HUES64 (cell line): ENCODE measurements around the gene GRID1.
"Not testable (repeated sequence)": the region's sequence is repeated elsewhere in the genome, so short reads cannot be mapped to it uniquely, and the experiment has no call there.

Experiments
- H3K27ac ChIP-seq: 2 replicates; pipeline ENCODE4 v1.7.0; 2013; ENCODE audit warnings: low read depth, low read length, inconsistent platforms
- H3K27me3 ChIP-seq: 2 replicates; pipeline ENCODE4 v1.6.1; 2013; ENCODE audit warnings: mild to moderate bottlenecking, low read length; ENCODE audit not compliant: insufficient read depth
- H3K36me3 ChIP-seq: 2 replicates; pipeline ENCODE4 v1.6.1; 2013; ENCODE audit warnings: mild to moderate bottlenecking, low read length; ENCODE audit not compliant: insufficient read depth
- H3K4me1 ChIP-seq: 2 replicates; pipeline ENCODE4 v1.6.1; 2013; ENCODE audit warnings: mild to moderate bottlenecking, low read length, moderate library complexity; ENCODE audit not compliant: insufficient read depth
- H3K4me3 ChIP-seq: 2 replicates; pipeline ENCODE4 v1.5.1; 2013; ENCODE audit warnings: mild to moderate bottlenecking, low read length, moderate library complexity
- H3K9ac ChIP-seq: 2 replicates; pipeline ENCODE4 v1.6.1; 2013; ENCODE audit warnings: mild to moderate bottlenecking, low read depth, low read length
- H3K9me3 ChIP-seq: 2 replicates; pipeline ENCODE4 v1.6.1; 2013; ENCODE audit warnings: low read depth, low read length; ENCODE audit not compliant: insufficient read depth
- WGBS: fragments of 150-250, 120-280 bp; methylation state at CpG from one replicate; pipeline ENCODE4 v1.1.7; 2013; ENCODE audit warnings: missing lambda C conversion rate; 5-methylcytosine and 5-hydroxymethylcytosine counted together

The GRID1 gene

GRCh38 chr10:86108696-86109095 lies 257.9 kb downstream of the GRID1 start:
- Histone ChIP-seq H3K27me3 (no peaks in the 10 kb centered on the region), H3K27ac (no peak overlapping the region), H3K36me3 (no peaks in the 10 kb centered on the region), H3K9me3 (no peaks in the 10 kb centered on the region), H3K4me3 (no peak overlapping the region), H3K4me1 (no peaks in the 10 kb centered on the region), H3K9ac (no peak overlapping the region)
- 92% methylated on average over 7 of the region's 7 CpGs for WGBS

GRCh38 chr10:86107611-86108310 lies 258.8 kb downstream of the GRID1 start:
- H3K36me3 ChIP-seq, H3K27ac ChIP-seq, H3K4me1 ChIP-seq, H3K9me3 ChIP-seq, H3K4me3 ChIP-seq, H3K9ac ChIP-seq, H3K27me3 ChIP-seq: not testable (repeated sequence)
- 90% methylated on average over 16 of the region's 16 CpGs for WGBS

DNA sequence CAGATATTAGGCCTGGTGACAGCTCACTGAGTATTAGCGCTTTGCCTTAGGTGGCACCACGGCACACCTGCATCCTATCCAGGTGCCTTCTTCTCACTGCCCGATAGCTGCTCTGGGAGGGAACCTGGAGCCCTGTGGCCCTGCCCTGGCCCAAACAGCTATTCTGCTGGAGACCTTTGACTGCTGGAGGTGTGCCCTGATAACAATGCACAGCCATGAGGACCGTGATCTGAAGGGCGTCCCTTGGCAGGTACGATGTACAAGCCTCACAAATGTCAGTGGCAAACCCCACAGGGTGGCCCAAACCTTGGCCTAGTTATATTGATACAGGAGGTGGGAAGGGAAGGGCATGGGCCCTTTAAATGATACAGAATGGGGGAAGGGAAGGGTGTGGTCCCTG lies 259.5 kb downstream of the GRID1 start:
- WGBS, result 95% methylated on average over 6 of the region's 6 CpGs
- no peaks in the 10 kb centered on the region for H3K36me3 ChIP-seq
- no peaks in the 10 kb centered on the region for H3K4me1 ChIP-seq

DNA sequence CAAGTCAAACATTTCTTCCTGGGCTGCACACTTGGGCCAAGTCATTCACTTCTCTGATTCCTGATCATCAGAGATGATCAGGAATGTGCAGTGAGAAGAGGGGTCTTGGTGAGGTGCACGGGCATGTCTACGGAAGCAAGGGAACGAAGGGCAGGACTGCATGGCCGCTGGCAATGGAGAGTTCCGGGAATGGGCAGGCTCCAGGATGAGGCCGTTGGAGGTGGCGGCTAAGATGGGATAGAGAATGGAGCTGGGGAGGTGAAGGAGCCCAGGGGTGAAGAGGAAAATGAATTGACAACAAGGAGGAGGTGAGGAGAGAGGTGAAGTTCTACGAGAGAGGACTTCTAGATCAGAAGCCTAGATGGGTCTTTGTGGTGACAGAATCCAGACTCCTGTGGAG lies 260.0 kb downstream of the GRID1 start:
- WGBS, result 96% methylated on average over 8 of the region's 8 CpGs
- no peak overlapping the region for H3K27ac ChIP-seq
- no peaks in the 10 kb centered on the region for H3K4me1 ChIP-seq
- H3K9me3 ChIP-seq, result no peaks in the 10 kb centered on the region
- no peak overlapping the region for H3K4me3 ChIP-seq
- H3K36me3 ChIP-seq, result no peaks in the 10 kb centered on the region
- H3K27me3 ChIP-seq, result no peaks in the 10 kb centered on the region
- no peak overlapping the region for H3K9ac ChIP-seq

More for the DNA sequence above, 259.5 kb downstream of the GRID1 start:
- no peak overlapping the region for H3K4me3 ChIP-seq
- no peak overlapping the region for H3K27ac ChIP-seq
- no peaks in the 10 kb centered on the region for H3K9me3 ChIP-seq
- H3K27me3 ChIP-seq, result no peaks in the 10 kb centered on the region
- H3K9ac ChIP-seq, result no peak overlapping the region

- H3K4me3 ChIP-seq, result no peak overlapping the region
- H3K27ac ChIP-seq, result no peak overlapping the region
- H3K36me3 ChIP-seq, result no peaks in the 10 kb centered on the region
- no peak overlapping the region for H3K9ac ChIP-seq
- WGBS, result 86% methylated on average over 4 of the region's 4 CpGs
- no peaks in the 10 kb centered on the region for H3K9me3 ChIP-seq
- no peaks in the 10 kb centered on the region for H3K4me1 ChIP-seq
- no peaks in the 10 kb centered on the region for H3K27me3 ChIP-seq
These were observed 261.0 kb downstream of the GRID1 start for GRCh38 chr10:86105640-86106039.

- H3K4me1 ChIP-seq, result no peaks in the 10 kb centered on the region
- no peak overlapping the region for H3K27ac ChIP-seq
- no peak overlapping the region for H3K4me3 ChIP-seq
- no peak overlapping the region for H3K9ac ChIP-seq
- H3K36me3 ChIP-seq, result no peaks in the 10 kb centered on the region
- no peaks in the 10 kb centered on the region for H3K27me3 ChIP-seq
- 93% methylated on average over 4 of the region's 4 CpGs for WGBS
- no peaks in the 10 kb centered on the region for H3K9me3 ChIP-seq
These were observed 261.4 kb downstream of the GRID1 start for GRCh38 chr10:86105181-86105580.

DNA sequence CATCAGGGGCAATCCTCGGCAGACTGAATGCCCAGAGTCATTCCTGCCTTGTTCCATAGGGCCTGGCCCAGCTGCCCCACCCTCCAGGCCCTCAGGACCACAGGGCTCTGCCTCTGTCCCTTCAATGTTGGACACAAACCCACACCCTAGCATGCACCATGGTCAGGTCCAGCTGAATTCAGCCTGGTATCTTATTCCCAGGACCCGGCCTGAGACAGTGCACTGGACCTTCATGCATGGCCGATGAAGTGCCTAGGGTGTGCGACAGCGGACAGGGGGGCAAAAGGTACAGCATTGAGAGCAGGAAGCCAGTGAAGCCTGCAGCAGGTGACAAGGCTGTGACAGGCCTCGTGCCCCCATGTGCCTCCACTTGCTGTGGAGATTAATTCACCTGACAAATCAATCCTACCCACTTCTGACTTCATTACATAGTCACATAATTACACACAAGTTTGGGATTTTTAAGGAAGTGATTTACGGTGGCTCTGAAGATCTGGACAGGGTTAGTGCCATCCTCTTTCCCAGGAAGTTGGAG lies 261.9 kb downstream of the GRID1 start:
- Histone ChIP-seq H3K9me3 (no peaks in the 10 kb centered on the region), H3K4me1 (no peaks in the 10 kb centered on the region), H3K9ac (no peak overlapping the region), H3K27me3 (no peaks in the 10 kb centered on the region), H3K27ac (no peak overlapping the region), H3K4me3 (no peak overlapping the region), H3K36me3 (no peaks in the 10 kb centered on the region)
- WGBS, result 97% methylated on average over 7 of the region's 7 CpGs

DNA sequence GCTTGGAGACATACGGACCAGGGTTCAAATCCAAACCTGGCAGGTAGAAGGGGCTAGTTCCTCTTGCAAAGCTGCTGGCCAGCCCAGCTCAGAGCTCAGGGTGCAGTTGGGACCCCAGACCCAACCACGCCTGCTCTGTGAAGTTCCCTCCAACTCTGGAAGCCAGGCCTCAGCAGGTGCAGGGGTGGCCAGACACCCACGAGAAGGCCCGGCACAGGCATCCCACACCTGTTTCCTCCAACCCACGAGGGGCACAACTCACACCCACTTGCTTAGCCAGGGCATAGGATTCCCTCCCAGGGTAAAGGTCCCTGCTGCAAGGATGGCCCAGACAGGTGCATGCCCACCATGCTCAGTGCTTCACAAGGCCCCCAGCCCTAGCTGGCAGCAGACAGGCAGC lies 262.4 kb downstream of the GRID1 start:
- Histone ChIP-seq H3K27ac (no peak overlapping the region), H3K27me3 (no peaks in the 10 kb centered on the region), H3K4me1 (no peaks in the 10 kb centered on the region), H3K9me3 (no peaks in the 10 kb centered on the region), H3K4me3 (no peak overlapping the region), H3K36me3 (no peaks in the 10 kb centered on the region), H3K9ac (no peak overlapping the region)
- 95% methylated on average over 5 of the region's 5 CpGs for WGBS

GRCh38 chr10:86103391-86104101 lies 263.0 kb downstream of the GRID1 start:
- Histone ChIP-seq H3K27me3 (no peaks in the 10 kb centered on the region), H3K9ac (no peak overlapping the region)

GRCh38 chr10:86102451-86102850 lies 264.1 kb downstream of the GRID1 start:
- Histone ChIP-seq H3K27ac (no peak overlapping the region), H3K9me3 (no peaks in the 10 kb centered on the region), H3K4me3 (no peak overlapping the region), H3K9ac (no peak overlapping the region), H3K27me3 (no peaks in the 10 kb centered on the region), H3K4me1 (no peaks in the 10 kb centered on the region), H3K36me3 (no peaks in the 10 kb centered on the region)
- 97% methylated on average over 5 of the region's 5 CpGs for WGBS

More at GRCh38 chr10:86103391-86104101, 263.0 kb downstream of the GRID1 start:
- Histone ChIP-seq H3K27ac (no peak overlapping the region), H3K36me3 (no peaks in the 10 kb centered on the region), H3K9me3 (no peaks in the 10 kb centered on the region), H3K4me3 (no peak overlapping the region), H3K4me1 (no peaks in the 10 kb centered on the region)
- 79% methylated on average over 8 of the region's 8 CpGs for WGBS

DNA sequence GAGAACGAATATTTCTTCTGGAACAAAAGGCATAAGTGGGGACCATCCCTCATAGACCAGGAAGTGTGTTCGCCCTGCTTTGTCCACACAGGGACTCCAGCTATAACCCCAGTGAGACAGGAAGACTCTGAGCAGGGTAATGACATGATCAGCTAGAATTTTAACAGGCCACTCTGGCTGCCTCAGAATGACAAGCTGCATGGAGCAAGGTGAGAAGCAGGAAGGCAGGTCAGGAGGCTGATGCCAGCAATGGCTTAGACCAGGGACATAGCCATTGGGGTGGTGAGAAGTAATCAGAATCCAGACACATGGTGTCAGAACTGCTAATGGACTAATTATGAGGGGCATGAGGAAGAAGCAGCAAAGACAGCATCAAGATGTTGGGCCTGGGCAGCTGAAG lies 264.6 kb downstream of the GRID1 start:
- Histone ChIP-seq H3K27ac (no peak overlapping the region), H3K4me3 (no peak overlapping the region), H3K9ac (no peak overlapping the region), H3K27me3 (no peaks in the 10 kb centered on the region), H3K4me1 (no peaks in the 10 kb centered on the region), H3K36me3 (no peaks in the 10 kb centered on the region), H3K9me3 (no peaks in the 10 kb centered on the region)
- 93% methylated on average over 2 of the region's 2 CpGs for WGBS
